Ishikawa (cell line): ENCODE measurements around the gene ICA1L.

Experiments used
- CEBPB ChIP-seq: IDR thresholded peaks from 2 replicates; pipeline ENCODE4 v1.6.1; 2012
- CREB1 ChIP-seq: IDR thresholded peaks from 2 replicates; pipeline ENCODE4 v1.6.1; 2012; ENCODE audit warnings: low read depth
- EGR1 ChIP-seq: IDR thresholded peaks from 2 replicates; pipeline ENCODE4 v1.6.1; 2012
- EP300 ChIP-seq: IDR thresholded peaks from 2 replicates; pipeline ENCODE4 v1.6.1; 2012; ENCODE audit warnings: borderline replicate concordance
- FOXM1 ChIP-seq: IDR thresholded peaks from 2 replicates; pipeline ENCODE4 v1.6.1; 2012; ENCODE audit warnings: low read depth, borderline replicate concordance
- MAX ChIP-seq: IDR thresholded peaks from 2 replicates; pipeline ENCODE4 v1.6.1; 2012
- NFIC ChIP-seq: IDR thresholded peaks from 2 replicates; pipeline ENCODE4 v1.6.1; 2012
- RAD21 ChIP-seq: IDR thresholded peaks from 2 replicates; pipeline ENCODE4 v1.6.1; 2012; ENCODE audit warnings: low read depth
- REST ChIP-seq: IDR thresholded peaks from 2 replicates; pipeline ENCODE4 v1.6.1; 2012; ENCODE audit warnings: low read depth, mild to moderate bottlenecking
- TAF1 ChIP-seq: IDR thresholded peaks from 2 replicates; pipeline ENCODE4 v1.6.1; 2012; ENCODE audit warnings: low read depth, mild to moderate bottlenecking
- TCF12 ChIP-seq: IDR thresholded peaks from 2 replicates; pipeline ENCODE4 v1.6.1; 2012; ENCODE audit warnings: low read depth
- TEAD4 ChIP-seq: IDR thresholded peaks from 2 replicates; pipeline ENCODE4 v1.6.1; 2012
- USF1 ChIP-seq: IDR thresholded peaks from 2 replicates; pipeline ENCODE4 v1.6.1; 2012
- YY1 ChIP-seq: IDR thresholded peaks from 2 replicates; pipeline ENCODE4 v1.6.1; 2012; ENCODE audit warnings: low read depth
- ZBTB7A ChIP-seq: IDR thresholded peaks from 2 replicates; pipeline ENCODE4 v1.6.1; 2012; ENCODE audit warnings: low read depth

The ICA1L gene

GRCh38 chr2:202750763-202751427, 120.7 kb downstream of the ICA1L start:
- TF ChIP-seq TAF1 (no peak), USF1 (no peak), CREB1 (no peak), EP300 (no peak), REST (no peak), ZBTB7A (no peak), TCF12 (no peak), RAD21 (no peak), EGR1 (no peak), TEAD4 (no peak), NFIC (no peak), FOXM1 (no peak), CEBPB (no peak), YY1 (no peak), MAX (no peak)

GRCh38 chr2:202749477-202749876, 122.1 kb downstream of the ICA1L start:
- TF ChIP-seq MAX, result no peak
- TF ChIP-seq FOXM1, result no peak
- TF ChIP-seq TCF12, result no peak
- TF ChIP-seq CREB1, result no peak
- TF ChIP-seq NFIC, result no peak
- no peak for TF ChIP-seq EP300
- no peak for TF ChIP-seq RAD21
- no peak for TF ChIP-seq ZBTB7A
- TF ChIP-seq USF1, result no peak
- no peak for TF ChIP-seq REST
- TF ChIP-seq YY1, result no peak
- no peak for TF ChIP-seq CEBPB
- no peak for TF ChIP-seq TAF1
- no peak for TF ChIP-seq TEAD4
- no peak for TF ChIP-seq EGR1

- TF ChIP-seq YY1 (no peak), FOXM1 (no peak), MAX (no peak), TEAD4 (no peak), TAF1 (no peak), EP300 (no peak), CREB1 (no peak), CEBPB (no peak), ZBTB7A (no peak), RAD21 (no peak), USF1 (no peak), NFIC (no peak), REST (no peak), EGR1 (no peak), TCF12 (no peak)
Observed at GRCh38 chr2:202743613-202744012, 128.0 kb downstream of the ICA1L start.

- TF ChIP-seq USF1, result no peak
Observed at GRCh38 chr2:202736826-202737225, 134.7 kb downstream of the ICA1L start.
